ENCODE results near the gene MLKL.

Gene MLKL

GRCh38 chr16:74661064-74661463 lies 39.6 kb downstream of the MLKL start:
- H3K4me2 ChIP-seq (ENCODE audit: low read length): no peak overlapping the region
- H3F3A ChIP-seq (ENCODE audit: insufficient read depth, low read length): no peaks in the 10 kb centered on the region
- no peaks in the 10 kb centered on the region for H3K9me3 ChIP-seq (ENCODE audit: low read length)
- H3K36me3 ChIP-seq (ENCODE audit: insufficient read depth, low read length): peaks cover 90% of the 10 kb centered on the region
- no peak overlapping the region for H3K9ac ChIP-seq (ENCODE audit: low read length)
- TF ChIP-seq CTCF (IDR thresholded peaks at IDR 0.05; ENCODE audit: low read length) (no peak), EZH2 (IDR thresholded peaks at IDR 0.05; ENCODE audit: borderline replicate concordance, low read length) (no peak)
- no peak overlapping the region for H2AFZ ChIP-seq (ENCODE audit: low read length)
- H3K4me3 ChIP-seq (ENCODE audit: low read depth, low read length, poor library complexity, severe bottlenecking): no peak overlapping the region
- H3K27ac ChIP-seq (ENCODE audit: low read depth, low read length, poor library complexity, severe bottlenecking): no peak overlapping the region
- H3K79me2 ChIP-seq (ENCODE audit: insufficient read depth, low read length): peaks cover 83% of the 10 kb centered on the region
- H3K9me2 ChIP-seq (ENCODE audit: low read depth, low read length): no peaks in the 10 kb centered on the region
- H3K27me3 ChIP-seq (ENCODE audit: insufficient read depth, low read length): no peaks in the 10 kb centered on the region
- peaks cover 4% of the 10 kb centered on the region; the same call in 1 of the 2 replicates for H4K20me1 ChIP-seq (ENCODE audit: insufficient read depth, low read length)
- peaks cover 19% of the 10 kb centered on the region for H3K4me1 ChIP-seq (ENCODE audit: insufficient read depth, low read length, severe bottlenecking)

GRCh38 chr16:74660383-74660782 lies 40.3 kb downstream of the MLKL start:
- H3K36me3 ChIP-seq (ENCODE audit: insufficient read depth, low read length): peaks cover 90% of the 10 kb centered on the region
- no peaks in the 10 kb centered on the region for H3F3A ChIP-seq (ENCODE audit: insufficient read depth, low read length)
- no peak for TF ChIP-seq EZH2 (IDR thresholded peaks at IDR 0.05; ENCODE audit: borderline replicate concordance, low read length)
- no peak for TF ChIP-seq CTCF (IDR thresholded peaks at IDR 0.05; ENCODE audit: low read length)
- H3K79me2 ChIP-seq (ENCODE audit: insufficient read depth, low read length): peaks cover 76% of the 10 kb centered on the region
- no peaks in the 10 kb centered on the region for H3K27me3 ChIP-seq (ENCODE audit: insufficient read depth, low read length)
- no peak overlapping the region for H2AFZ ChIP-seq (ENCODE audit: low read length)
- H3K4me2 ChIP-seq (ENCODE audit: low read length): no peak overlapping the region
- H3K9me2 ChIP-seq (ENCODE audit: low read depth, low read length): no peaks in the 10 kb centered on the region
- H3K4me3 ChIP-seq (ENCODE audit: low read depth, low read length, poor library complexity, severe bottlenecking): no peak overlapping the region
- no peak overlapping the region for H3K9ac ChIP-seq (ENCODE audit: low read length)
- peaks cover 4% of the 10 kb centered on the region; the same call in 1 of the 2 replicates for H4K20me1 ChIP-seq (ENCODE audit: insufficient read depth, low read length)
- no peak overlapping the region for H3K27ac ChIP-seq (ENCODE audit: low read depth, low read length, poor library complexity, severe bottlenecking)
- no peaks in the 10 kb centered on the region for H3K9me3 ChIP-seq (ENCODE audit: low read length)
- H3K4me1 ChIP-seq (ENCODE audit: insufficient read depth, low read length, severe bottlenecking): peaks cover 13% of the 10 kb centered on the region

GRCh38 chr16:74659041-74659440 lies 41.6 kb downstream of the MLKL start:
- no peaks in the 10 kb centered on the region for H3K27me3 ChIP-seq (ENCODE audit: insufficient read depth, low read length)
- no peak overlapping the region for H2AFZ ChIP-seq (ENCODE audit: low read length)
- peaks cover 77% of the 10 kb centered on the region for H3K79me2 ChIP-seq (ENCODE audit: insufficient read depth, low read length)
- H3K9ac ChIP-seq (ENCODE audit: low read length): no peak overlapping the region
- no peak overlapping the region for H3K4me3 ChIP-seq (ENCODE audit: low read depth, low read length, poor library complexity, severe bottlenecking)
- H3K36me3 ChIP-seq (ENCODE audit: insufficient read depth, low read length): peaks cover 86% of the 10 kb centered on the region
- H3K27ac ChIP-seq (ENCODE audit: low read depth, low read length, poor library complexity, severe bottlenecking): no peak overlapping the region
- no peaks in the 10 kb centered on the region for H3K9me2 ChIP-seq (ENCODE audit: low read depth, low read length)
- peaks cover 6% of the 10 kb centered on the region for H3K4me1 ChIP-seq (ENCODE audit: insufficient read depth, low read length, severe bottlenecking)
- TF ChIP-seq EZH2 (IDR thresholded peaks at IDR 0.05; ENCODE audit: borderline replicate concordance, low read length): no peak
- no peak for TF ChIP-seq CTCF (IDR thresholded peaks at IDR 0.05; ENCODE audit: low read length)
- no peaks in the 10 kb centered on the region for H3K9me3 ChIP-seq (ENCODE audit: low read length)
- H3F3A ChIP-seq (ENCODE audit: insufficient read depth, low read length): no peaks in the 10 kb centered on the region
- no peak overlapping the region for H3K4me2 ChIP-seq (ENCODE audit: low read length)
- H4K20me1 ChIP-seq (ENCODE audit: insufficient read depth, low read length): peaks cover 4% of the 10 kb centered on the region; the same call in 1 of the 2 replicates

Data from OCI-LY1 (cell line).